ENCODE data around the gene CAMKK2.
A peak's percentile ranks its signal among the peaks of the same experiment; 100 is the strongest.

DNA sequence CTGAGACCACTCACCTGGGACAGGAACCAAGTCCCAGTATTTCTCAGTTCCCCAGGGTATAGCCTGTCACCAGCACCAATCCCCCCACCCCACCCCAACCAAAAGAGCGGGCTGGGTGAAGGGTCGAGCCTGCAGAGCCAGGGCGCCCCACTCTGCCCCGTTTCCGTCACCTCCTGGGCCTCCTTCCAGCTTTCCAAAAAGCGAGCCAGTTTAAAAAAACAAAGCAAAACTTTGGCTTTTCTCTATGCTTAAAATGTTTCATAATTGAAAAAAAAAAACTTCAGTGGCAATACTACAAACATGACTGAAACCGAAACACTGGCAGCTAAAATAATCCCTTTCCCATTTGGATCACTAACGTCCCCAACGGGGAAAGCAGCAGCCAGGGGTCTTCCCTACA, 7.5 kb downstream of the CAMKK2 start:
- TF ChIP-seq POLR2A (IDR thresholded peaks at IDR 0.05): no peak
- TF ChIP-seq, protein P1, sequence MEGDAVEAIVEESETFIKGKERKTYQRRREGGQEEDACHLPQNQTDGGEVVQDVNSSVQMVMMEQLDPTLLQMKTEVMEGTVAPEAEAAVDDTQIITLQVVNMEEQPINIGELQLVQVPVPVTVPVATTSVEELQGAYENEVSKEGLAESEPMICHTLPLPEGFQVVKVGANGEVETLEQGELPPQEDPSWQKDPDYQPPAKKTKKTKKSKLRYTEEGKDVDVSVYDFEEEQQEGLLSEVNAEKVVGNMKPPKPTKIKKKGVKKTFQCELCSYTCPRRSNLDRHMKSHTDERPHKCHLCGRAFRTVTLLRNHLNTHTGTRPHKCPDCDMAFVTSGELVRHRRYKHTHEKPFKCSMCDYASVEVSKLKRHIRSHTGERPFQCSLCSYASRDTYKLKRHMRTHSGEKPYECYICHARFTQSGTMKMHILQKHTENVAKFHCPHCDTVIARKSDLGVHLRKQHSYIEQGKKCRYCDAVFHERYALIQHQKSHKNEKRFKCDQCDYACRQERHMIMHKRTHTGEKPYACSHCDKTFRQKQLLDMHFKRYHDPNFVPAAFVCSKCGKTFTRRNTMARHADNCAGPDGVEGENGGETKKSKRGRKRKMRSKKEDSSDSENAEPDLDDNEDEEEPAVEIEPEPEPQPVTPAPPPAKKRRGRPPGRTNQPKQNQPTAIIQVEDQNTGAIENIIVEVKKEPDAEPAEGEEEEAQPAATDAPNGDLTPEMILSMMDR (IDR thresholded peaks at IDR 0.05): no peak
- TF ChIP-seq POLR2AphosphoS5 (IDR thresholded peaks at IDR 0.05): peak; percentile 5
- TF ChIP-seq EP300 (IDR thresholded peaks at IDR 0.05): no peak
